SK-N-SH (cell line): ENCODE data around the gene FDXR. TPM values are rescaled to one million over a fixed set of nuclear protein-coding genes. Genes with fewer than 3 reads are reported as not detected.

ENCODE experiments used
- CTCF ChIA-PET: fragments of 300-600, 350-600 bp; formaldehyde crosslinking; extraction: SDS; loops from one replicate; lab custom pipeline; 2021; lab: Yijun Ruan, JAX
- POLR2A ChIA-PET: fragments of 350-600 bp; sonication (Branson Sonifier 250); formaldehyde crosslinking; extraction: SDS; loops from one replicate; lab custom pipeline; 2020; ENCODE audit warnings: antibody characterized with exemption, inconsistent platforms; lab: Yijun Ruan, JAX
- DNase-seq: peaks from one replicate; pipeline ENCODE4 v3.0.0; 2012
- H2AFZ ChIP-seq: fragments of 200-600 bp; sonication (generic); 2 replicates; pipeline ENCODE4 v1.8.1; 2016; ENCODE audit warnings: antibody characterized with exemption, mild to moderate bottlenecking, low read depth
- H3F3A ChIP-seq: fragments of 200-600 bp; sonication (generic); replicated peaks from 2 replicates; pipeline ENCODE3; 2016; ENCODE audit warnings: antibody characterized with exemption, mild to moderate bottlenecking; ENCODE audit not compliant: insufficient read depth
- H3K27ac ChIP-seq, 2 experiments: fragments of 200-500 bp in 1 of 2; fragments of 200-600 bp in 1 of 2; sonication (Bioruptor generic) in 1 of 2; sonication (generic), shearing (Covaris generic) in 1 of 2; 2 replicates each; pipeline versions ENCODE4 v1.5.1 to v1.6.1; 2014 to 2016; ENCODE audit warnings: low read depth in 2 of 2, inconsistent platforms in 1 of 2, low read length in 1 of 2, mild to moderate bottlenecking in 1 of 2, mixed read lengths in 1 of 2
- H3K27me3 ChIP-seq: fragments of 200-600 bp; sonication (generic), shearing (Covaris generic); 2 replicates; pipeline ENCODE4 v1.6.1; 2016; ENCODE audit warnings: mixed run types; ENCODE audit not compliant: insufficient read depth
- H3K36me3 ChIP-seq, 2 experiments: fragments of 200-500 bp in 1 of 2; fragments of 200-600 bp in 1 of 2; sonication (Bioruptor generic) in 1 of 2; sonication (generic) in 1 of 2; replicated peaks in 1 of 2; 2 replicates each; pipeline versions ENCODE3 to v1.5.1; 2014 to 2016; ENCODE audit warnings: low read length in 1 of 2, mild to moderate bottlenecking in 1 of 2; ENCODE audit not compliant: insufficient read depth in 2 of 2, control insufficient read depth in 1 of 2
- H3K4me1 ChIP-seq, 2 experiments: fragments of 200-500 bp in 1 of 2; fragments of 200-600 bp in 1 of 2; sonication (Bioruptor generic) in 1 of 2; sonication (generic), shearing (Covaris generic) in 1 of 2; 2 replicates each; pipeline versions ENCODE4 v1.5.1 to v1.6.1; 2014 to 2016; ENCODE audit warnings: low read depth in 1 of 2, low read length in 1 of 2, mixed run types in 1 of 2; ENCODE audit not compliant: insufficient read depth in 2 of 2, control insufficient read depth in 1 of 2
- H3K4me2 ChIP-seq: fragments of 200-600 bp; sonication (generic), shearing (Covaris generic); 2 replicates; pipeline ENCODE4 v1.6.1; 2017; ENCODE audit warnings: mixed run types
- H3K4me3 ChIP-seq, 2 experiments: fragments of 200-500 bp in 1 of 2; fragments of 200-600 bp in 1 of 2; sonication (Bioruptor generic) in 1 of 2; sonication (generic), shearing (Covaris generic) in 1 of 2; 2 replicates each; pipeline versions ENCODE4 v1.5.1 to v1.8.1; 2014 to 2016; ENCODE audit warnings: low read depth in 2 of 2, inconsistent platforms in 1 of 2, low read length in 1 of 2, mild to moderate bottlenecking in 1 of 2, mixed read lengths in 1 of 2, moderate library complexity in 1 of 2
- H3K79me2 ChIP-seq: fragments of 200-600 bp; sonication (generic); 2 replicates; pipeline ENCODE4 v1.8.1; 2017; ENCODE audit warnings: mild to moderate bottlenecking; ENCODE audit not compliant: insufficient read depth
- H3K9ac ChIP-seq: fragments of 200-600 bp; sonication (generic); 2 replicates; pipeline ENCODE4 v1.6.1; 2017; ENCODE audit warnings: mixed run types
- H3K9me2 ChIP-seq: fragments of 200-600 bp; sonication (generic); 2 replicates; pipeline ENCODE4 v1.6.1; 2017; ENCODE audit warnings: mixed run types
- H3K9me3 ChIP-seq: fragments of 200-600 bp; sonication (generic); 2 replicates; pipeline ENCODE4 v1.6.1; 2017; ENCODE audit warnings: mixed run types, mild to moderate bottlenecking, moderate library complexity
- H4K20me1 ChIP-seq: fragments of 200-600 bp; sonication (generic); 2 replicates; pipeline ENCODE4 v1.6.1; 2017; ENCODE audit warnings: mild to moderate bottlenecking, mixed run types; ENCODE audit not compliant: insufficient read depth
- ELF1 ChIP-seq: IDR thresholded peaks from 2 replicates; pipeline ENCODE4 v1.4.0; 2012
- EP300 ChIP-seq, 2 experiments: IDR thresholded peaks; 2 replicates each; pipeline versions ENCODE4 v1.4.0 to v1.6.1; 2012; ENCODE audit warnings: borderline replicate concordance in 1 of 2, low read depth in 1 of 2, low read length in 1 of 2
- EZH2phosphoT487 ChIP-seq: fragments of 200-600 bp; sonication (generic); IDR thresholded peaks from 2 replicates; pipeline ENCODE4 v1.6.1; 2017; ENCODE audit warnings: low read depth, mixed run types, mild to moderate bottlenecking, antibody characterized with exemption, moderate library complexity, borderline replicate concordance
- FOXJ3 ChIP-seq: sonication (generic); formaldehyde crosslinking; IDR thresholded peaks from 2 replicates; pipeline ENCODE4 v1.5.1; 2020; ENCODE audit warnings: mild to moderate bottlenecking, missing genetic modification reagents
- GABPA ChIP-seq: IDR thresholded peaks from 2 replicates; pipeline ENCODE4 v1.4.0; 2012; ENCODE audit warnings: low read depth, mild to moderate bottlenecking
- GATA2 ChIP-seq: sonication (generic); formaldehyde crosslinking; IDR thresholded peaks from 2 replicates; pipeline ENCODE4 v1.5.0; 2020; ENCODE audit warnings: mild to moderate bottlenecking, missing genetic modification reagents
- NRF1 ChIP-seq: IDR thresholded peaks from 2 replicates; pipeline ENCODE4 v1.6.1; 2012; ENCODE audit warnings: low read depth, mild to moderate bottlenecking, low read length
- POLR2AphosphoS5 ChIP-seq: IDR thresholded peaks from 2 replicates; pipeline ENCODE4 v1.6.1; 2012; ENCODE audit warnings: low read depth, low read length
- RAD21 ChIP-seq: IDR thresholded peaks from 2 replicates; pipeline ENCODE4 v1.6.1; 2012; ENCODE audit warnings: mild to moderate bottlenecking, low read length
- SIN3A ChIP-seq: IDR thresholded peaks from 2 replicates; pipeline ENCODE4 v1.6.1; 2012; ENCODE audit warnings: low read depth, mild to moderate bottlenecking, low read length, moderate library complexity, borderline replicate concordance
- TAF1 ChIP-seq: IDR thresholded peaks from 2 replicates; pipeline ENCODE4 v1.6.1; 2012; ENCODE audit warnings: low read depth, mild to moderate bottlenecking, low read length, moderate library complexity, borderline replicate concordance
- WGBS: methylation state at CpG from one replicate; pipeline ENCODE4 v1.1.6; 2017; ENCODE audit warnings: low lambda C conversion rate; 5-methylcytosine and 5-hydroxymethylcytosine counted together
- polyA plus RNA-seq, 3 experiments: library from polyadenylated mRNA; depleted of rRNA; stranded (reverse); fragments of >200 nt; gene quantifications; 2 replicates each; pipeline ENCODE4 v1.2.3, GENCODE V29; 2012
- TF ChIP-seq, protein P1 (sequence below): IDR thresholded peaks from 2 replicates; pipeline ENCODE4; 2012
- TF ChIP-seq, protein P2 (sequence below): IDR thresholded peaks from 2 replicates; pipeline ENCODE4 v1.4.0; 2012; ENCODE audit warnings: low read depth
- TF ChIP-seq, protein P3 (sequence below): IDR thresholded peaks from 2 replicates; pipeline ENCODE4 v1.6.1; 2012; ENCODE audit warnings: mild to moderate bottlenecking, low read depth, low read length, moderate library complexity

Gene FDXR
- polyA plus RNA-seq, 1 of the 3 experiments (the other 2 are of a cell fraction), result 86.7 TPM

DNA sequence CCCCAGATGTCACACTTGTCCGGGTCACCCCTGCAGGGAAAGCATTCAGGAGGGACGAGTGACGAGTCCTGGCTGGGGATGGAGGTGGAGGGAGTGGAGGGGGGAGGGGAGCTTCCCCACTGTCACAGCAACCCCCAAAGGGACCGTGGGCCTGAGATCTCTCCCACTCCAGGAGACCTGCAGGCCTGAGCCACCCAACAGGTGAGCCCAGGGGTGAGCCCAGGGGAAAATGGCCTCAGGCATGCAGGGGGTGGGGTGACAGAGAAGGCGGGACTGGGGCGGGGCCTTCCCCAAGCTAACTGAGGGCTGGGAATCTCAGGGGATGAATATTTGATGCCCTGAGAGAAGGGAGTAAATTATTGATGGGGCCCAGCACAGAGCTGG lies 47.8 kb upstream of the FDXR start:
- no peaks in the 10 kb centered on the region for H4K20me1 ChIP-seq
- TF ChIP-seq NRF1 (no peak), ELF1 (no peak), TAF1 (no peak), POLR2AphosphoS5 (no peak), RAD21 (no peak), EP300 (IDR thresholded peaks at IDR 0.05; ENCODE audit: borderline replicate concordance in 1 of 2, low read depth in 1 of 2, low read length in 1 of 2) (no peak), GABPA (no peak), GATA2 (CRISPR knock-in tag) (no peak), FOXJ3 (no peak), EZH2phosphoT487 (no peak), SIN3A (no peak)
- TF ChIP-seq, protein P1, sequence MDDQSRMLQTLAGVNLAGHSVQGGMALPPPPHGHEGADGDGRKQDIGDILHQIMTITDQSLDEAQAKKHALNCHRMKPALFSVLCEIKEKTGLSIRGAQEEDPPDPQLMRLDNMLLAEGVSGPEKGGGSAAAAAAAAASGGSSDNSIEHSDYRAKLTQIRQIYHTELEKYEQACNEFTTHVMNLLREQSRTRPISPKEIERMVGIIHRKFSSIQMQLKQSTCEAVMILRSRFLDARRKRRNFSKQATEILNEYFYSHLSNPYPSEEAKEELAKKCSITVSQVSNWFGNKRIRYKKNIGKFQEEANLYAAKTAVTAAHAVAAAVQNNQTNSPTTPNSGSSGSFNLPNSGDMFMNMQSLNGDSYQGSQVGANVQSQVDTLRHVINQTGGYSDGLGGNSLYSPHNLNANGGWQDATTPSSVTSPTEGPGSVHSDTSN, result no peak
- TF ChIP-seq, protein P2, sequence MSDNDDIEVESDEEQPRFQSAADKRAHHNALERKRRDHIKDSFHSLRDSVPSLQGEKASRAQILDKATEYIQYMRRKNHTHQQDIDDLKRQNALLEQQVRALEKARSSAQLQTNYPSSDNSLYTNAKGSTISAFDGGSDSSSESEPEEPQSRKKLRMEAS, result no peak
- TF ChIP-seq, protein P3, sequence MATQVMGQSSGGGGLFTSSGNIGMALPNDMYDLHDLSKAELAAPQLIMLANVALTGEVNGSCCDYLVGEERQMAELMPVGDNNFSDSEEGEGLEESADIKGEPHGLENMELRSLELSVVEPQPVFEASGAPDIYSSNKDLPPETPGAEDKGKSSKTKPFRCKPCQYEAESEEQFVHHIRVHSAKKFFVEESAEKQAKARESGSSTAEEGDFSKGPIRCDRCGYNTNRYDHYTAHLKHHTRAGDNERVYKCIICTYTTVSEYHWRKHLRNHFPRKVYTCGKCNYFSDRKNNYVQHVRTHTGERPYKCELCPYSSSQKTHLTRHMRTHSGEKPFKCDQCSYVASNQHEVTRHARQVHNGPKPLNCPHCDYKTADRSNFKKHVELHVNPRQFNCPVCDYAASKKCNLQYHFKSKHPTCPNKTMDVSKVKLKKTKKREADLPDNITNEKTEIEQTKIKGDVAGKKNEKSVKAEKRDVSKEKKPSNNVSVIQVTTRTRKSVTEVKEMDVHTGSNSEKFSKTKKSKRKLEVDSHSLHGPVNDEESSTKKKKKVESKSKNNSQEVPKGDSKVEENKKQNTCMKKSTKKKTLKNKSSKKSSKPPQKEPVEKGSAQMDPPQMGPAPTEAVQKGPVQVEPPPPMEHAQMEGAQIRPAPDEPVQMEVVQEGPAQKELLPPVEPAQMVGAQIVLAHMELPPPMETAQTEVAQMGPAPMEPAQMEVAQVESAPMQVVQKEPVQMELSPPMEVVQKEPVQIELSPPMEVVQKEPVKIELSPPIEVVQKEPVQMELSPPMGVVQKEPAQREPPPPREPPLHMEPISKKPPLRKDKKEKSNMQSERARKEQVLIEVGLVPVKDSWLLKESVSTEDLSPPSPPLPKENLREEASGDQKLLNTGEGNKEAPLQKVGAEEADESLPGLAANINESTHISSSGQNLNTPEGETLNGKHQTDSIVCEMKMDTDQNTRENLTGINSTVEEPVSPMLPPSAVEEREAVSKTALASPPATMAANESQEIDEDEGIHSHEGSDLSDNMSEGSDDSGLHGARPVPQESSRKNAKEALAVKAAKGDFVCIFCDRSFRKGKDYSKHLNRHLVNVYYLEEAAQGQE, result no peak
- H3K4me2 ChIP-seq, result no peak overlapping the region
- WGBS, result 61% methylated on average over 6 of the region's 6 CpGs
- H2AFZ ChIP-seq, result no peak overlapping the region
- H3K27me3 ChIP-seq, result peaks cover 41% of the 10 kb centered on the region
- H3K9me3 ChIP-seq, result no peaks in the 10 kb centered on the region
- H3F3A ChIP-seq, result no peaks in the 10 kb centered on the region
- DNase-seq, result no peak
- POLR2A ChIA-PET, result interaction anchor here (0.6 kb wide), 1 partner anchor 79 kb away, joined by 4 read pairs; no protein-coding TSS in a partner anchor
- H3K4me3 ChIP-seq, result no peak overlapping the region
- no peak overlapping the region for H3K9ac ChIP-seq
- H3K27ac ChIP-seq, result no peak overlapping the region
- H3K4me1 ChIP-seq, result peaks cover 0 to 19% of the 10 kb centered on the region in 2 experiments; a peak in 1 of 4 replicates
- H3K36me3 ChIP-seq, result no peaks in the 10 kb centered on the region
- no peaks in the 10 kb centered on the region for H3K79me2 ChIP-seq
- CTCF ChIA-PET, result interaction anchor here (0.6 to 12.1 kb wide), 9 partner anchors 11 to 281 kb away, joined by 3 to 286 read pairs (median 3); no protein-coding TSS in a partner anchor
- no peaks in the 10 kb centered on the region for H3K9me2 ChIP-seq
